OCI-M2 (cell line): ENCODE measurements around the gene DNAH7.
A peak's percentile ranks its signal among the peaks of the same experiment; 100 is the strongest.
"Not testable (repeated sequence)": the region's sequence is repeated elsewhere in the genome, so short reads cannot be mapped to it uniquely, and the experiment has no call there.

Experiments
- DNase-seq: peaks from one replicate; lab custom pipeline; 2025; ENCODE audit not compliant: unreplicated experiment; lab: John Stamatoyannopoulos, UW

The DNAH7 gene

DNA sequence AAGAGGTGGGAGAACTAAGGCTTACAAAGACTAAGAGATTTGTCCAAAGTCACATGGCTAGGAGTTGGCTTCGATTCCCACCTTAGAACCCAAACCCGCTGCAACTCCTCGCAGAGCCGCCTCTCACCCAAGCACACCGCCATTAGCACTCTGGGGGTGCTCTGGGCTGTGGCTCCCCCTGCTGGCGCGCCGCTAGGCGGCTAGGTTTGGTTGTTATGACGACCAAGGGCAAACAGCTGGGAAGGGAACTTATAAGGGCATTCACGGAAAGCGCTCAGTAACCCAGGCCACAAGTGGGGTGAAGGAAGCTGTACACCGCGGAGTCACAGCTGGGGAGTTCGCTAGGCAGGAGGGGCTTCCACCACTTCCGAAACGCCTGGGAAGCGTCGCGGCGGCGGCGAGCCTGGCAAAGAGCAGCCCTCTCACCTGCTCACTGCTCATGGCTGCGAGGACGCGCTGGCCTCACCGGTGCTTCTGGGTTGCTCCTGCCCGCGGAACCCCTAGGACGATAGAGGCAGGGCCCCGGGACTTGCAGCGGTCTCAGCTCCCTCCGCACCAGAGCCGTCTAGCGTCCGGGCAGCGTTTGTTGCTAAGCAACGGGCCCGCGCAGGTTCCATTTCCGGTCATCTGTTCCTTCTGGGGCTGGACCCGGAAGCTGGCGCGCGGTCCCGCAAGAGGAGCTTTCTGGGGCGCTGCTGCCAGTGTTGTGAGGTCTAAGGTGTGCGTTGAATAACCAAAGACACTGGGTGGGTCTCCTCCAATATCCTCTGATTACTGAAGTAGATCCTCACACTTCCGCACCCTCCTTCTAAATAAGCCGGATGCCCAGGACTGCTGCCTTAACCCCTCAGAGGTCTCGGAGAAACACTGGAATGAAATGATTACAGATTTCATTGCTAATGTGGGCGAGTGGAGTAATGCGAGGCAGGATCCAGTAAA, at the start of gene DNAH7:
DNAH7 (minus strand) TSS at position 567 of the 939 bp plus-strand sequence; CDS start at position 441, 126 bp downstream.
- DNase-seq: peak; percentile 49

DNA sequence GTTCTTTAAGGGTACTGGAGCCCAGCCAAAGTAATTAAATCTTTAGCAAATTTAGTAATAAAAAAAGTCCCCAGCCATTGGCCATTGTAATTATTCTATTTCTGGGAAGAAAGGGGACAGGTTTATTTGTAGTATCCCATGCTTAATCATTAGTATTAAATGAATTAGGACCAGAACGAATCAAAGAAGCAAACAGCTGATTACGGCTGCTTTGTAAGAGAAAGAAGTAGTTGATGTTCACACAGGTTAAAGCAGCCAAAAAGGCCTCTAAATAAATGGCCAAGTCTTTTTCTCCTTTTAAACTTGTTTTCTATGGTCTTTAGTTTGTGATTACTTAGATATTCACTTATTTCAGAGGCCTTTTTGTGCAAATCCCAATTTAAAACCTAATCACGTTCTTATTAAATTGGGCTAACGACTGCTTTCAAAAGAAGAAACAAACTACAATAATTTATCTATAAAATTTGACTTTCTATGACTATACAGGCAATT, 48.6 kb upstream of the DNAH7 start:
- no peak for DNase-seq

DNA sequence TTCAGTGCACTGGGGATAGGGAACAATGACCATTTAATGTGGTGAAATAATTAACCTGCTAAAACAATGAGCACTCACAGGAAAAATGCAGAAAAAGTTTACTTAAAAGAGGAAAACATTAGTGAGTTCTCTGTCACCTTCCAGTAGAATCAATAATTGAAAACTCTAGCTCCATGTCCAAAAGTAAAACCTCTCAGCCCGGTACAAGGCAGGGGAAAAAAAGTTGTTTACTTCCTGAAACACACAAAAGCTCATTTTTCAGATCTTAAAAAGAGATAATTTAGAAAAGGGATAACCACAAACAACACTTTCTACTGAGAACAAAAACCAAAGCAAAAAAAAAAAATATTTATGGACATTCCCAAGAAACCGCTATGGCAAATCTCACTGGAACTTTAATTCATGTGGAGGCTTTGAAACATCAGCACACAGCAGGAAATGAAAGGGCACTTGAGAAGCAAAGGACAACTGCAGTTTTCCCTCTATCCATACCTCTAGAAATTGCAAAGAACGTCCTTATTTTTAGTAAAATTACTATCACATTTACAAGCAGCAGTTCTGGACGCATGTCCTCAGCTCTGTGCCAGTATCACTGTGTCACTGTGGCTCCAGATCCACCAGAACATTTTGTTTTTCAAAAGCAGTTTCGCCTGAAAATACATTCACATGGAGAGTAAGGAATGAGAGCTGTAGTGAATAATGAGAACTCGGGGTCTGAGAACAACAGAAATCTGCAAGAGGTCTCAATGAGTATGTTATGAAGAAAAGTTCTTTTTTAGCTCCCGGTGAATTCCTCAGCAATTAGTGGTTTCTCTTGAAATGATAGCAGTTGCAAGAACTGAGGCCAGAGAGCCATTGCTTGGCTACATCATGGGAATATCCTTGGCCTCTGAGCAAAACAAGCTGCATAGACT, 44.7 kb upstream of the DNAH7 start:
- no peak for DNase-seq

DNA sequence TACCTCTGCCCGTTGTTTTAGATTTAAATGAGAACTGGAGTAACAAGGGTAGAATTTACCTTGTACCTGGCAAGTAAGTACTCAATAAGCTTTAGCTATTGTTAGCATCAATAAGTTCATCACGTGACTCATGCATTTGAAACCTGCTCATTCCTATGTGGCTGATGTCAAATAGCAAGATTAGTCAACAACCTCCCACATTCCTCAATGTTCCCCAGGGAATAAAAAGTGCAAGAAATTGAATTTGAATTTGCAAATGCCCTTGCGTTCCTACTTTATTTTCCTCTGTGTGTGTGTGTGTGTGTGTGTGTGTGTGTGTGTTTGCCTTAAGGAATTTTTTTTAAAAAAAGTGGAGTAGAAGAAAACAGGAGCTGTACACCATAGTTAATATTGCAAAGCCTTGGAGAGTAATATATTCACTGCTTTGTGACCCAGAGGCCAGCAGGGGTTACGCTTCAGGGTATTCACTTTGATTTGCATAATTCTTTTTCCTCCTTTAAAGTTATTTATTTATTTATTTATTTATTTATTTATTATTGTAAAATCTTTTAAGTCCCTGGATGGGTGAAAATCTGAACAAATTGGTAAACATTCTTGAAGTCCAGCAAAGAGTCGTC, 43.9 kb upstream of the DNAH7 start:
- DNase-seq: no peak

DNA sequence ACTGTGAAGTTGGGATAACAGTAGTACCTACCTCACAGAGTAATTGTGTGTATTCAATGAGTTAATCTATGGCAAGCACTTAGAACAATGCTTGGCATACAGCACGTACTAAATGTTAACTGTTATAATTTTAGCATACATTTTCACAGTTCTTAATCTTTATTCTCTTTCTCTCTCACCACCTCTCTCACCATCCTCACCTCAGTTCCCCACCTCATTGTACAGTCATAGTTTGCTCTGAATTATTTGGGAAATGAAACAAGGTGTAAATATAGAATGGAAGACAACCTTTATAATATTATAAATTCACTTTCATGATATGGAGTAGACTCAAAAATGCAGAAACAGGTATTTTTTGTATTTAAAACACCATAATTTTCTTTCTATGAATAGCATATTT, 40.0 kb upstream of the DNAH7 start:
- no peak for DNase-seq

DNA sequence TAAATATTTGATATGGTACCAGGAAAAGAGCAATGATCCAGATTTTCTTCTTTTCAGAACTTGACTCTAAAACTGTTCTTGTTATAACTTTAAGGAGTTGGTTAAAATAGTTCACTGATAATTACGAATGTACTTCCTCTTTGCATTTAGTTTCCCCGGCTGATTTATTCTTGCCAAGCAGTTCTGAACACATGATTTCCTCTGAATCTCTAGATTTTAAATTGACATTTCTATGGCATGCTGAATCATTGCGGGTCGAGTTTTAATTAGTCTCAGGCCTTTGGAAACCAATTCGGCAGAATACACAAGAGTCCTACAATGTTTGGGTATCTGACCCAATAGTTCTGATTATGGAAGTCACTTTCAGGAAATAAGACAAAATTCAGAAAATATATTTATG, 37.3 kb upstream of the DNAH7 start:
- DNase-seq: no peak

DNA sequence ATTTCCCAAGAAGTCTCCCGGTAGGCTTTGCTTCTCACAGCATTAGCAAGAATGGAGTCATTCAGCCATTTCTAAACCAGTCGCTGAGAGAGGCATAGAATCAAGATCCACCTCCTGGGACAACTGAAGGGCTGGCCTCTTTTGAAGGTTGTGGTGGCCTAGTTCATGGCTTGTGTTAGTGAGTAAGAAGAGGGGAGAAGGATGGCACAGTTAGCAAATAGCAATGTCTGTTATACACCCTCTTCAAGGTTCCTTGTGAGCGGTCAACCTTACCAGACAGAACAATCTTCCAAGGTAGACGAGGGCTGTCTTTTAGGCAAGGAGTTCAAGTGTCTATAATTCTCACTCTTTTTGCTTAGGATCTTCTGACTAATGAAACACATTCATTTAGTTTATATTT, 35.4 kb upstream of the DNAH7 start:
- DNase-seq: no peak

DNA sequence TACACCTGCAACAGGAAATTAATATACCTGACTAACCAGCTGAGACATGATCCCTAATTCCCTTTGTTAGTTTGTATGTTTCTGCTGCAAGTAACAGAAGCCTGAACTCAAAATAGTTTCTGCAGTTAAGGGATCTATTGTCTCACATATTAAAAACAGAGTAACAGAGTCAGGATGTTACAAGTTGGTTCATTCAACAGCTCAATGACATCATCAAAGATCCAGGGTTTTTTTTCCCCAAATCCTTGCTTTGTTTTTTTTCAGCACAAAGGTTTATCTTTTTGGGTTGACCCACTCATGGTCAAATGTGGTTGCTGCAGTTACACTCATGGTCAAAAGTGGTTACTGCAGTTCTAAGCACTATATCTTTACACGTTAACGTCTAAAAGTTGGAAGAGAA, 35.0 kb upstream of the DNAH7 start:
- DNase-seq: no peak

DNA sequence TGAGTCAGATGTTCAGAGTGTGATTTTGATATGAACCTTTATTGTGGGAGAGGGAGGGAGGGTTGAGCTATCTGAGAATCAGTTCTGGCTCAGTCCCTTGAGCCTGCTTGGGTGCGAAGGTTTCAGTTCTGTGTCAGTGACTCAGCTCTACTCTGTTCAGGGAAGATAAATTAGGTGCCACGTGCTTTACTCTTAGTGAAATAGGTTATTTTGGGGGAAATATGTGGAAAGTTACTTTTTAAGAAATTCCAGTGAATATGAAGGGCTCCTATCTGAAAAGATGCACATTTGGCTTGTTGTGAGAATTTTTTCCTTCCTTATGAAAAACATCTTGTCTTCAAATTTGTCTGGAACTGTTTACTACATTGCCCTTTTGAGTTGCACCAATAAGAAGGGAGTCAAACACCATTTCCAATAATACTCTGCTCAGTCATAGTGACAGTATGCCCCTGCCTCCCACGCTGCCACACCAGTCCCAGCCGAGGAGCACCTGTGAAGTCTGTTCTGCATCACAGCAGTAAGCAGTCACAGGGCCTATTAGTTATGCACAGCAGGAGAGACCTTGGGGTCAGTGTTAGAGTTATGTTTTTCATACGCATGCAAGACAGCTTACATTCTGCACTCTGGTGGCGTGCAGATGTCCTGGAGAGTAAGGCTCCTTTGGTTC, 32.8 kb upstream of the DNAH7 start:
- peak; percentile 50 for DNase-seq

DNA sequence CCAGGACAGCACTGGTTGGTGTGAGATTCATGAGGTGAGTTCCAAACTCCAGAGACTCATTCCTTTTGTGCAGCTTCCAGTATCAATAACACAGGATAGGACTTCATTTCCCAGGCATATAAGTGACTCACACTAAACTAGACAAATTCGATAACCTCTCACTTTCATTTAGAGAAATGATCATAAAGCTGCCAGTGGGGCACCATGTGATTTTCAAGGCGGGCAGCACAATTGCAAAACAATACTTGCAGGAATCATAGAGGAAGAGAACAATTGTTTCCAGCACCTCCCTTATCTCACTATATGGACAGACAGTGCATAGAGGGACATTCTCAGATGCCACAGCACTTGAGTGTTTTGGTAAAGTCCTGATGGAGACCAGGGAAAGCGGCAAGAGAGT, 31.3 kb upstream of the DNAH7 start:
- no peak for DNase-seq

DNA sequence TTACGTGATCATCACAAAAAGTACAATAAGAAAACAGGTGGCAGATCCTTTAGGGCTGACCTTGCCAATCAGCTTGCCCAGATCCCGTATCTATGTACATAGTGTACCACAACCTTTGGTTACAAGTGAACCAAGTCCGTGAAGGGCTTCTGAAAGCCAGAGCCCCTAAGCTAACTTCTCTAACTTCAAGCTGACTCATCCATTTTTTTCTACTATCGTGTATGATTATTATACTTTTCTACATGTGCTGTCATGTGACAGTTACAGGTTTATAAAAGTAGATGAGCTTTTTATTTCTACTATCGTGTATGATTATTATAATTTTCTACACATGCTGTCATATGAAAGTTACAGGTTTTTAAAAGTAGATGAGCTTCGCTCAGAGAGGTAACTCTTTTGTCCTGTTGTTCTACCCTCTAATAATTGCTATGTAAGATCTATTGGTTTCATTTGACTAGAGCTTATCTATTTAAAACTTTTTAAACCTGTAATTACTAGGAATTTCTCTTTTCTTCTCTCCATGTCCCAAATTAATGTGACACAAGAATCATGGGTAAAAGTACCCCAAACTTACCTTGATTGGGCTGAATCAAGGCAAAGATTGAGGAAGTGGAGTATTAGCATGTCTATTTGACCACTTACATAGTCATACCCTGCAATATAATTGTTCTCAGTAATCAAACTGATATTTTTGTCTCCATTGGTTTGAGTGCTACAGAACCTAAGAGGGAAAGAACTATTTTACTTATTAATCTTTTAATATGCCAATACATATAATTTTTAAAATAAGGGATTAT, 29.4 kb upstream of the DNAH7 start:
- DNase-seq: no peak

DNA sequence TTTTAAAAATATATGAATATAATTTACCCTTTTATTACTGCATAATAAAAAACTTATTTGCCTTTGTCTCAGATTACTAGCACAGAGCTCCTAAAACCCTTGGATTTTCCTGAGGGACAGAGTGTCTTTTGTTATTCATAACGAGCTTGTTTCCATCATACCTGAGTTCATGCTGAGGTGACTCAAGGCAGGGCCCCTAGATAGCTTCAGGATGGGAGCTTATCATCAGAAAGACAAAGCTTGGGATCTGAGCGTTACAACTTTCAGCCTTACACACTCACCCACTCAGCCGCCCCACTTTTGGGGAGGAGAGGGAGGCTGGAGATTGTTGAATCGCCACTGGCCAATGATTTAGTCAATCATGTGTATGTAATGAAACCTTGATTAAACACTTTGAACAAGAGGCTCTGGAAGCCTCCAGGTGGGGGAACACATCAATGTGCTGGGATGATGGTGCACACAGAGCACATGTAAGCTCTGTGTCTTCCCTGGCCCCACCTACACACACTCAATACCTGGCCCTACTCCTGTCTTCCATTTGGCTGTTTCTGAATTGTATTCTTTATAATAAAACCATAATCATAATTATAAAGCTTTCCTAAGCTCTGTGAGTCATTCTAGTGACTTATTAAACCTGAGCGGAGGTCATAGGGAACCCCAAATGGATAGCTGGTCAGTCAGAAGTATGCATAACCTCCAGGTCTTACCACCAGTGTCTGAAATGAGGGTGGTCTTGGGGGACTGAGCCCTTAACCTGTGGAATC, 28.5 kb upstream of the DNAH7 start:
- no peak for DNase-seq

DNA sequence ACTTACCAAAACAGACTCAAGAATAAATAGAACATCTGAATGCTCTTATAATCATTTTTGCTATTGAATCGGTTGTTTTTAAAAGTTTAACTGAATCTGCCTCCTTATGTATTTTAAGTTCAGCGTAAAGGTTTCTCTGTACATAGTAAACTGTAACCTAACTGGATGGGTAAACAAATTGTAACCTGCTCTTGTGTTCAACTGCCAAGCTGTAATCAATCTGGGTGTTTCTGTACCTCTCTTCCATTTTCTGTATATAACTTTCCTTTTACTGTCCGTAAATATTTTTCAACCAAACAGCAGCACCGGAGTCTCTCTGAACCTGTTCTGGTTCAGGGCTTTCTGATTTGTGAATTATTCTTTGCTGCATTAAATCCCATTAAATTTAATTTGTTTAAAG, 27.6 kb upstream of the DNAH7 start:
- no peak for DNase-seq

DNA sequence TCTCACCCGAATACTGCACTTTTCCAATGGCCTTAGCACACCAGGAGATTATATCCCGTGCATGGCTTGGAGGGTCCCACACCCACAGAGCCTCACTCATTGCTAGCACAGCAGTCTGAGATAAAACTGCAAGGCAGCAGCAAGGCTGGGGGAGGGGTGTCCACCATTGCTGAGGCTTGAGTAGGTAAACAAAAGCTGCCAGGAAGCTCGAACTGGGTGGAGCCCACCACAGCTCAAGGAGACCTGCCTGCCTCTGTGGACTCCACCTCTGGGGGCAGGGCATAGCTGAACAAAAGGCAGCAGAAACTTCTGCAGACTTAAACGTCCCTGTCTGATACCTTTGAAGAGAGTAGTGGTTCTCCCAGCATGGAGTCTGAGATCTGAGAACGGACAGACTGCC, 20.8 kb upstream of the DNAH7 start:
- not testable (repeated sequence) for DNase-seq

DNA sequence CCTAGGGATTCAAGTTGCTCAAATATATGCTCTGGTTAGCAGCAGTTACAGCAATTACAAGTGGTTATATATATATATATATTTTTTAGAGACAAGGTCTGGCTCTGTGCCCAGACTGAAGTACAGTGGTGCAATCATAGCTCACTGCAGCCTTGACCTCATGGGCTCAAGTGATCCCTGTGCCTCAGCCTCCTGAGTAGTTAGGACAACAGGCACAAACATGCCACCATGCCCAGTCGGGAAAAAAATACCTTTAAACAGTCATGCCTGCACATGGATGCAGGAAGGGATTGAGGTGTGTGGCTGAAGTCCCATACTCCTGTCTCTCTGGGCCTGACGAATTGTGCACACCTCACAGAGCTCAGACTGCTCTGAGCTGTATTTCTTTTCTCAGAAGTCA, 19.6 kb upstream of the DNAH7 start:
- no peak for DNase-seq

DNA sequence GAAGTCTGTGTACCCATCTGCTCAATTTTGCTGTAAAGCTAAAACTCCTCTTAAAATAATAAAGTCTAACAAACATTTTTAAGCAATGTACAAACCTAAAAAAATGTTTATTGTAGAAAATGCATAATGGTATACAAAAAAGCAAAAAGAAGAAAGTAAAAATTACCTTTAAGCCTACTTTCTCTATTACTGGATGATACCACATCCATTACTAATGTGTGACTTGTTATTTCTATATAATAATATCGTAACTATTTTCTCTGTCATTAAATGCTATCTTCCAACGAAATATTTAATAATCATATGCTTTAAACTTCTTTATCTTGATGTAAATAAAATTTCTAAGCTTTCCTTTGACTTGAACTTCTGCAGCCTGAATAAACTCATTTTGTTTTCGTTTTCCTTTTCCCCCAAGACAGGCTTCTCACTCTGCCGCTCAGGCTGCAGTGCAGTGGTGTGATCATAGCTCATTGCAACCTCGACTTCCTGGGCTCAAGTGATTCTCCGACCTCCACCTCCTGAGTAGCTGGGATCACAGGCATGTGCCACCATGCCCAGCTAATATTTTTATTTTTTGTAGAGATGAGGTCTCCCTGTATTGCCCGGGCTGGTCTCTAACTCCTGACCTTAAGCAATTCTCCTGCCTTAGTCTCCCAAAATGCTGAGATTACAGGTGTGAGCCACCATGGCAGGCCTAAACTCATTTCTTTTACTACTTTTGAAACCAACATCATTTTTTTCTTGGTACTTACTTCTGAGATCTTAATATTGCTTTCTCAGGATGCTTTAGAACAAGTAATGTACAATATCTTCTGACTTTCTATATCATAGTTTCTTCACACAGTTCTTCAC, 18.1 kb upstream of the DNAH7 start:
- no peak for DNase-seq

DNA sequence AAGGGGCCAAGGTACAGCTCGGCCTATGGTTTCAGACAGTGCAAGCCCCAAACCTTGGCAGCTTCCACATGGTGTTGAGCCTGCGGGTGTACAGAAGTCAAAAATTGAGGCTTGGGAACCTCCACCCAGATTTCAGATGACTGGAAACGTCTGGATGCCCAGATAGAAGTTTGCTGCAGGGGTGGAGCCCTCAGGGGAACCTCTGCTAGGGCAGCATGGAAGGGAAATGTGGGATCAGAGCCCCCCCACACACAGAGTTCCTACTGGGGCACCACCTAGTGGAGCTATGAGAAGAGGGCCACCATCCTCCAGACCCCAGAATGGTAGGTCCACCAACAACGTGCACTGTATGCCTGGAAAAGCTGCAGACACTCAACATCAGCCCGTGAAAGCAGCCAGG, 15.0 kb upstream of the DNAH7 start:
- no peak for DNase-seq

DNA sequence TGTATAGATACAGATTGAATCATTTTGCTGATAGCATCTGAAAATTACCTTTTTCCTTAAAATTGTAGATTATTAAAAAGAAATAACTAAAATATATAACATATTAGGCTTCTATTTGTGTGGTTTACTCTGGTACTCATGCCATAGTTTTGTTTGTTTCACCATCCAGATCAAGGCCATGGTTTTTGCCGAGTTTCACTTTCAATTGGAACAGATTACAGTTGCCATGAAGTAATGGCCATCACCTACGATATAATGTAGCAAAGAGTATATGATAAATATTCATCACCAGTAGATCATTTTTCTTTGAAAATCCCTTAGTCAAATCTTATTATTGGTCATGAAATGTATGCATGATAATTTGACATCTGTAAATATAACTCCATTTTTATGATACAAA, 11.9 kb upstream of the DNAH7 start:
- DNase-seq: no peak
